ENCODE data around the gene SOX9.
"Not testable (repeated sequence)": the region's sequence is repeated elsewhere in the genome, so short reads cannot be mapped to it uniquely, and the experiment has no call there.

The SOX9 gene

DNA sequence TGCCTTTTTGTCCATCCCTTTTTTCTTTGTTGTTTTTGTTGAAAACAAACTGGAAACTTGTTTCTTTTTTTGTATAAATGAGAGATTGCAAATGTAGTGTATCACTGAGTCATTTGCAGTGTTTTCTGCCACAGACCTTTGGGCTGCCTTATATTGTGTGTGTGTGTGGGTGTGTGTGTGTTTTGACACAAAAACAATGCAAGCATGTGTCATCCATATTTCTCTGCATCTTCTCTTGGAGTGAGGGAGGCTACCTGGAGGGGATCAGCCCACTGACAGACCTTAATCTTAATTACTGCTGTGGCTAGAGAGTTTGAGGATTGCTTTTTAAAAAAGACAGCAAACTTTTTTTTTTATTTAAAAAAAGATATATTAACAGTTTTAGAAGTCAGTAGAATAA is 4.9 kb downstream of the SOX9 start:
- no peak for DNase-seq (ENCODE audit: low spot score)
- FAIRE-seq: no peak

DNA sequence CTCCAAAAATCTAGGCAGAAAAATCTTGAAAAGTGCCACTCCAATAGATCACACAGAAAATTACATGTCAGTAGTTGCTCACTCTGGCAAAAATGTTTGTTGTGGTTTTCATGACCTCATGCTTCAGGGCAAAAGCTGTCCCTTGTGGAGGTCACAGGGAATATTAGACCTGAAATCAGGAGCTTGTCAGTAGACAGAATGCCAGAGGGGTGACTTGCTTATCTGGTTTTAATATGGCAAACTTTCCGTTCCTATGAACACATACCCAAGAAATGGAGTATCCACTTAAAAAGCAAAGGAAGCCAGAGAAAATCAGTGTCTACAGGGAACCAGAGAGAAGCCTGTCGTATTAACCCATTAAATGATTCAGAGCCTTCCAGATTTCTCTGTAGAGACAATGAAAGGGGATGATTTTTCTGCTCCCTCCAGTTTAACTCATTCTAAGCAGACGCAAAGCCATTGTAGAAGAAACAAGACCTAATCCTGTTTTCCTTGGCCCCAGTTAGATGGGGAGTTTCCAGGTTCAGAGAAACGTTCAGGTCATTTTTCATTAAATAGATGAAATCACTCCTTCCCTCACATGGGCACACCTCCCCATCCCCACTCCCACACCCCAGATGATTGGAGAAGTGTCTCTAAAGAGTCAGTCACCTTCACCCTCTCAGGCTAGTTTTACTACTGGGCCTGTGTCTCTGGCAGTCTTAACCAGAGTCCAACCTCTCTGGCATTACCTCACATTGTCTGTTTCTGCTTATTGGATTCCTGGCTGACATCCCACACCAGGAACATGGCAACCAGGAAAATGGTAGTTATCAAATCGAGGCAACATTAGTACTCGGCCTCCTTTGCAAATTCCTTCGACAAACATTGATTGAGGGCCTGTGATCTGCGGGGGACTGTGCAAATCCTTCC is 6.0 kb downstream of the SOX9 start:
- DNase-seq (ENCODE audit: low spot score) (peak; percentile 79), FAIRE-seq (peak; percentile 46)

DNA sequence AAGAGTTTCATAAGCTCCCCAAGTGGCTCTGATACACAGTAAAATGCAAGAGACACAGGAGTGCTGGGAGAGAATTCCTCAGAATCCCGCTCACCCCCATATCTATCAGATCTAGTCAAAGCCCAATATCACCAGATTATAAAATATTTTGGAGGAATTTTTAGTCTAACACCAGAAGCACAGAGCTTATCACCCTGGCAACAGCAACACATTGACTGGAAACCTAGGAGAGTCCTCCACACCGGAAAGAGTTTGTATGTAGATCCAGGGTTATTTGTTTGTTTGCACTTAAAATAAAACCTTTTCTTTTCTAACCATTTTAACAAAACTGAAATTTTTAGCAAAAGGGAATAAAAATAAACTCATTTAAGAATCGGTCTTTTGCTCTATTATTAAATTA is 7.2 kb downstream of the SOX9 start:
- no peak for FAIRE-seq

DNA sequence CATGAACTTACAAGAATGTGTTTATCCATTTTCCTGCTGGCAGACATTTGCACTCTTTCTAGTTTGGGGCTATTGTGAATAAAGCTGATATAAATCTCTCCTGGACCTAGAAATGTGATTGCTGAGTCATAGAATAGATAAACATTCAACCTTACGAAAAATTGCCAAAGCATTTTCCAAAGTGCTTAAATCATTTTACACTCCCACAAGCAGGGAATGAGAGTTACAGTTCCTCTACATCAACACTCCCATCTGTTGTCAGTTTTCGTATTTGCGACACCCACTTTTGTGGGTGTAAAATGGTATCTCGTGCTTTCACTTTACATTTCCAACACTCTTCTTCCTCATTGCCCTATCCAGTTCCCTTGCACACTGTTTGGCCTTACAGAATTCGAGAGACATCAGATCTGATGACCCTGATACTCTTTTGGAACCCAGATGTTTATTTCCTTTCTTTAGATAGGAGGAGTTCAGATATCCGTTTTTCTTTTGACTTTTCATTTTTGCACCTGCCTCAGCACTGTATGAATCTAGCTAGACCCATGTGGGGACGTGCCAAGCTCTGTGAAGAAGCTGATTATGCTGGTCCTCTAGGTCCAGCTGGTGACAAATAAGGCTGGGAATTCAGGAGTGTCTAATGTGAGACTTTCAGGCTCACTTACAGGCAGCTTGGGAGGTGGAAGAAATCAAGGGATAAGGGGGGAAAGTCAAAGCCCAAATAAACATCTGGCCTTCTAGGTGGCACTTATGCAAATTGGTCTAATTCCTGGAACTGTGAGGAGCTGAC is 14.0 kb downstream of the SOX9 start:
- DNase-seq (ENCODE audit: low spot score): no peak
- peak; percentile 32 for FAIRE-seq

More for the DNA sequence above, 7.2 kb downstream of the SOX9 start:
- DNase-seq (ENCODE audit: low spot score): no peak

DNA sequence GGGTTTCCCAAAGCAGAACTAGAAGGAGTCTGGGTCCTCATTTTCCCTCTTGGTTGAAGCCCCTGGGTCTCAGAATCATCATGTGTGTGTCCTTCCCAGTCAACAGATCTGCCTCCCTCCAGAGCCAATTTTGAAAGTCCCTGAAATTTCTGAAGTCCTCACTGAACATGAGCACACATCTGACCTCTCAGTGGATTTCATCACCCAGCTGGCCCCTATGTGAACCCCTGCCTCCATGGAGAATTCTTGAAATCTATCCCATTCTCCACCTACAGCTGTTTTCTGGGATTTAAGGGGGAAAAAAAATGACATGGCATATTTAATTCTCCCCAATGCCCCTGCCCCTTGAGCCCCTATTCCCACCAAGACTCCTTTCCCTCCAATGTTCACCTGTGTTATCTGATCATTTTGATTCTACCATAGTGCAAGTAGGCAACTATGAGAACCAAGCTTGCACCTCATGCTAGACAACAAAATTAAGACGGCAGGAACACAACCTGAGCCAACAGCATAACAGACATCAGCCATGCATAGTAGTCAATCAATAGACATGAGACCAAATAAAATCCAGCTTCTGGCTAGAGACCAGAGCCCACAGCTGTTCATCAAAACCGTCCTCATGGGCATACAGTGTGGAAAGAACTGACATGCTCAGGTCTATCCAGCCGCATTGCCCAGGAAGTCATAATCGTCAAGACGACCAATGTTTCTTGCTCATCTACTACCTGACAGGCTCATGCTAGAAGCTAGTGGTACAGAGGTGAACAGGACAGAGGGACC is 14.9 kb downstream of the SOX9 start:
- no peak for DNase-seq (ENCODE audit: low spot score)
- FAIRE-seq: peak; percentile 56

DNA sequence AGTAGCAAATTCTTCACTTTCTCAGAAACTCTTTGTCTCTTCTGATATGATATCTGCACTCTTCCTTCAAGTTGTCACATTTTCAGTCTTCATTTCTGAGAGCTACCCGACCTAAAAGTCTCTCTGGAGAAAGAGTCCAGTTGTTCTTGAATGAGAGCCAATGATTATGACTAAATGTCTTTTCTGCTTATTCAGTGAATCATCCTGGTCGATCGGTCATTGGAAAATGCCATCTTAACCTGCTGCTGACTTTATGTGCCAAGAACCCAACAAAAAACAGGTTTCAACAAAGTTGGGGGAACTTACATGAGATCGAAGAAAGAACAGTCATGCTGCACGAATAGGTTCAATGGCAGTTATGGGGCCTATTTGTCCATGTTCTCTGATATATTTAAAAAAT is 15.9 kb downstream of the SOX9 start:
- DNase-seq (ENCODE audit: low spot score): peak; percentile 69
- FAIRE-seq: peak; percentile 52

DNA sequence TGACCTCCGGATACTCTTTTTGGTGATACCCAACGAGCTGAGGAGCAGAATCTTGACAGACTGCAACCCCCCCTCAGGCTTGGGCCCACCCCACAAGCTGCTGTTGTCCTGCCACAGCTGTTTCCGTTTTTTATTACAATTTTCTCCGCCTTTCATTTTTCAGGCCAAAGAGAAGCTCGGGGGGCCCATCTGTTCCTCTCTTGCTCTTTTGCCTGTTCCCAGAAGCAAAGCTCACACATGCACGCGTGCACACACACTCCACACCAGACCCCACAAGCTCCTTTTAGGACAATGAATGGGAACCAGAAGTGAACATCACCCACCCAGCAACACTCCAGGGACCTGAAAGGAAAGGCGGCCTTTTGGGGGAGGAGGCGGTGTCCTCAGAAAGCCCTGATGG is 16.3 kb downstream of the SOX9 start:
- FAIRE-seq: no peak
- DNase-seq (ENCODE audit: low spot score): no peak

DNA sequence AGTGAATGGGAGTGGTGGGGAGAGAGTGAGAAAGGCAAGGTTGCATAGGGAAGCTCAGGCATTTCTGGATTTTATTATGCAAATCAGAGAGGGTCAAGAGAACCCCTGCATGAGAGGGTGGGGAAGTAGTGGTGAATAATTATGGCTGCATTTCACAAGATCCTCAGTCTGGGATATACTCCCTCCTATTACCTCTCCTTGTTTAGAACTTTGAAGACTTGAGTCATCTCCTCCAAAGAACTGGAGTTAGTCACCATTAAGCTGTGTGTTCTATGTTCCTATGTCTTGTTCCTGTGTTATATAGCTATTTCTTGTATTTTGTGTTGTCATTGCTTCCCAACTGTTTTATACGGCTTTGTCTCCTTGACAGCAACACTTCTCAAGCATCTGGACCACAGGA is 18.4 kb downstream of the SOX9 start:
- no peak for FAIRE-seq
- no peak for DNase-seq (ENCODE audit: low spot score)

DNA sequence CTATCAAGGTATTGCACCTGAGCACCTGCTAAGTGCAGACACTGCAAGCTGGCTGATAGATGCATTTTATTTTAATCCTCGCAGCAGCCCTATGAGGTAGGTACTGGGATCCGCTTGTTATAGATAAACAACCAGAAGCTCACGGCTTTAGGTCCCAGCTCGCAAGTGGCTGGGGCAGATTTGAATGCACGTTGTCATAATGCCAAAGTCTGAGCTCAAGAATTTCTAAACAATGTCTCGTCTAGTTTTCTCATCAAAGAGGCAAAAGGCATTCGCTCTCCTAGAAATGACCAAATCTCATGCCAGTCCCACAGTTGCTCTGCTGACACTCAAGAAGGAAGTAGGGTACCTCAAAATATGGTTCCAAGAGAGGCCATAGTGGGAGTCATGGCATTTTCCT is 20.5 kb downstream of the SOX9 start:
- FAIRE-seq (no peak), DNase-seq (ENCODE audit: low spot score) (no peak)

DNA sequence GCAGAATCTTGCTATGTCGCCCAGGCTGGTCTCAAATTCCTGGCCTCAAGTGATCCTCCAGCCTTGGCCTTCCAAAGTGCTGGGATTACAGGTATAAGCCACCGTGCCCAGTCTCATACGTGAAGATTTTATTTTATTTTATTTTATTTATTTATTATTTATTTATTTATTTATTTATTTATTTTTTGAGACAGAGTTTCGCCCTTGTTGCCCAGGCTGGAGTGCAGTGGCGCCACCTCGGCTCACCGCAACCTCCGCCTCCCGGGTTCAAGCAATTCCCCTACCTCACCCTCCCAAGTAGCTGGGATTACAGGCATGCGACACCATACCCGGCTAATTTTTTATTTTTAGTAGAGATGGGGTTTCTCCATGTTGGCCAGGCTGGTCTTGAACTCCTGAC is 21.3 kb downstream of the SOX9 start:
- peak; percentile 17 for FAIRE-seq
- not testable (repeated sequence) for DNase-seq (ENCODE audit: low spot score)

DNA sequence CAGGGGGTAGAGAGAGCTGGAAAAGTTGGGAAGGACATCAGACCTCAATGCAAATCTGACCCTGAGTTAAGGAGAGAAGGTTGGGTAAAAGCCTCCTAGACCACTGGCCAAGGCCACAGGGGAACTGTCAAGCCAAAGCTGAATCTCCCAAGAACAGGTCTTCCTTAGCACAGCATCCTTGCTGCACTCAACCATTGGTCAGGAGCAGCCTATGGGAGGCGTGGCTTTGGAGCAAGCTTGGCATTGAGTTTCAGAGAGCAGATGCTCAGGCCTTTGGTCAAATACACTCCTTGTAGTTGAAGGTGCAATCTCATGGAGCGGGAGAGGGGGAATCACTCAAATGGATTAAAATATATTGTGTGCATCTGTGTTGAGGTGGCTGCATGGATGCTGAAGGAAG is 21.8 kb downstream of the SOX9 start:
- DNase-seq (ENCODE audit: low spot score) (no peak), FAIRE-seq (no peak)

DNA sequence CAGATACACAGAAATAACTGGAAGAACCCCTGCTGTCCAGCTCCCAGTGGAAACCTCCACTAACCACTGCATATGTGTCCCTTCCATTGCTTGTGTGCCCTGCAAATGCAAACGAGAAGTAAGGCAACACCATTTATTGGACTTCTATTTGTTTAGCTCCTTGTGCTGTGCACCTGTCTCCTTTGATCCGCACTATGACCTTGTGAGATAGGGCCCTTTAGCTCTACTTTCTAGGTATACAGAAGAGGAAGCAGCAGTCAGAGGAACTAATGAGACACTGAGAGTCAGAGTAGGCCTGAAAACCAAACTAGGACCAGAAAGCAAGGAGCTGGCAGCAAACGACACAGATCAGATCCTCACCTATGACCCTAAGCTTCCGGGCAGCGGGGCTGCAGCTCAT is 22.4 kb downstream of the SOX9 start:
- DNase-seq (ENCODE audit: low spot score): no peak
- no peak for FAIRE-seq

DNA sequence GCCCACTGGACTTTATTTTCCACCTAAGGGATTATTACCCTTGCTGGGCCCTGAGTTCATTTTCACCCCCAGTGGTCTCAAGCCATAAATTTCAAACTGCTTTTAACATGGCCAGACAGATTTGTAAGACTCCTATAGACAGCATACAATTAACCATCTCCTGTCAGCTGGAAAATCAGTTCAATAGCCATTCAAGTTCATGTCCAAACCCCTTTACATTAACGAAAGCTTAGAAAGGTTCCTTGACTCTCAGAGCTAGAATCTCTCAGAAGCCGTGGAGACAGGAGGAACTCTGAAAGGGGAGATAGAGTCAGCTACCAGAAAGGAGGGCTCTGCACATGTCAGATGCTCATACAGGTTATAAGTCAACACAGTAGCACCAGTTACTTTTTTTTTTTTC is 23.3 kb downstream of the SOX9 start:
- no peak for DNase-seq (ENCODE audit: low spot score)
- FAIRE-seq: no peak

DNA sequence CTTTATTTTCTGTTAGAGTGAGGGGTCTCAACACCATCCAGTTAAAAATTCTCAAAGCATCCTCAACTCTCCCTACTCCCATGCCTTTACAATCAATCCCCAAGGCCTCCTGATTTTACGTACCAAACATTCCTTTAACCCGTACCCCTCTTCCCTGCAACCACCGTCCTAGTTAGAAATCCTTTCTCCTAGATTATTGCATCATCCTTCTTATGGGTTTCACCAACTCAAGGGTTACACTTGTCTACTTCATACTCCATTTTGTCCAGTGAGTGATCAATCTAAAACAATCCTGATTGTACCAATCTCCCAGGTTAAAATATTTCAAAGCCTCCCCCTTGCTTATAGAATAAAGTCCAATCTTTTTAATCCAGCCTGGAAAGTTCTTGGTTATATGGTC is 24.7 kb downstream of the SOX9 start:
- FAIRE-seq (peak; percentile 79), DNase-seq (ENCODE audit: low spot score) (no peak)

DNA sequence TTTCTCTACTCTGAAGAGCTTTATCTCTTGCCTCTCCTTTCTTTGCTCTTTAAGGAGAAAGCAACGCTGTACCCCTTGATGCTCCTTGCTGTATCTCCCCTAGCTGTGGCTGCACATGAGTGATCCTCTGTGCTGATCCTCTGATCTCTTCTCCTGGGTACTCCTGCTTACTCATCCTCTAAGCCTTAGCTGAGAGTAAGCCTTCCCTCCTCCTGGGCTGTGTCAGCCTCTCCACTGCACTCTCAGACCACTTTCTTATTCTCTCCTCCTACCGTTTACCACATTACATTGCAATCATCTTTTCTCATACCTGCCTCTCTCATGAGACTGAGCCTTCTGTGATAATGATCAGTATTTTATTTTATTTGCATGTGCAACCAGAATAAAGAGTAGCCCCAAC is 25.1 kb downstream of the SOX9 start:
- no peak for DNase-seq (ENCODE audit: low spot score)
- no peak for FAIRE-seq

DNA sequence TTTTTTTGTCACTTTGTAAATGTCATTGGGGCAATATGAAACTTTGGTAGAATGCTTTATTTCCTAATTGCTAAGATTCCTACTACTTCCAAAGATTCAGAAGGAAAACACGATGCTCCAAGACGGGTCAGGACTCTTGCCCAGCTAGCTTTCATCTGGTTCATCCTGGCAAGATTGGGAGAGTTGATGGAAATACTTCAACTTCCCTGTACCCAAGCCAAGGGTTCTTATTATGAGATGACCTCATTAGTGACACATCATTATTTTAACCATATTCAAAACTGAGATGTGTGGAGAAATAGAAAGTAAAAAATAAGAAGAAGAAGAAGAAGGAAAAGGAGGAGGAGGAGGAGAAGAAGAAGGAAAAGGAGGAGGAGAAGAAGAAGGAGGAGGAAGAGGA is 25.6 kb downstream of the SOX9 start:
- no peak for DNase-seq (ENCODE audit: low spot score)
- no peak for FAIRE-seq

DNA sequence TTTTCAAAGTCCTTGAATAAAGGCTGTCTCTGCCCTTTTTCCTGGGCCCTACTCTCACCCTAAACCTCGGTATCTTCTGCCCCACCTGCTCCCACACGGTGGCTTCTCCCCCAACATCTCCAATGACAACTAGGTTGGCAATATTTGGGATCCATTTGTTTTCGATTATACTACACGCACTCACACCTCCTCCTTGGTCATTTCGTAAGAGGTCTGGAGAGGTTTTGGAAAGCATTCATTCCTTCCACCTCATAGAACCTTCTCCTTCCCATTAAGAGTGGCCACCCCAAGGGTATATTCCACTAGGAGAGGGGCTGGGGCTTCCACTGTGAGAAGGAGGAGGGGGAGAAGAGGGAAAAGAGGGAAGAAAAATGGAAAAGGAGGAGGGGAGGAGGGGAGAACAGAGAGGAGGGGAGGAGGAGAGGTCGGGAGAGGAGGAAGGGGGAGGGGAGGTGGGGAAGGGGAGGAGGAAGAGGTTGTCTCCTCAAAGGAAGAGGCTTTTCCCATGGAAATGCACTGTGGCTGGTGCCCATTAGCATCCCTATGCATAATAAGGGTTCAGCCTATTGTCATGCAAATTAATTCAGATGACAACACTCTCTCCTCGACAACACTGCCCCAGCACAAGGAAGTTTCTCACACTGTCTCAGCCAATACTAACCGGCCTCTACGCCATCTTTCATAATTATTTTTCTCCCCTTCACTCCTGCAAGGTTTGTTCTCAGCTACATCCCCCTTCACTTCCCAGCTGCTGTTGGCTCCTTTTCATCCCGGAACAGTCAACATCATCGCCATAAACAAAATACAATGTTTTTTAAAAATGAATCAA is 30.0 kb downstream of the SOX9 start:
- peak; percentile 67 for FAIRE-seq
- no peak for DNase-seq (ENCODE audit: low spot score)

DNA sequence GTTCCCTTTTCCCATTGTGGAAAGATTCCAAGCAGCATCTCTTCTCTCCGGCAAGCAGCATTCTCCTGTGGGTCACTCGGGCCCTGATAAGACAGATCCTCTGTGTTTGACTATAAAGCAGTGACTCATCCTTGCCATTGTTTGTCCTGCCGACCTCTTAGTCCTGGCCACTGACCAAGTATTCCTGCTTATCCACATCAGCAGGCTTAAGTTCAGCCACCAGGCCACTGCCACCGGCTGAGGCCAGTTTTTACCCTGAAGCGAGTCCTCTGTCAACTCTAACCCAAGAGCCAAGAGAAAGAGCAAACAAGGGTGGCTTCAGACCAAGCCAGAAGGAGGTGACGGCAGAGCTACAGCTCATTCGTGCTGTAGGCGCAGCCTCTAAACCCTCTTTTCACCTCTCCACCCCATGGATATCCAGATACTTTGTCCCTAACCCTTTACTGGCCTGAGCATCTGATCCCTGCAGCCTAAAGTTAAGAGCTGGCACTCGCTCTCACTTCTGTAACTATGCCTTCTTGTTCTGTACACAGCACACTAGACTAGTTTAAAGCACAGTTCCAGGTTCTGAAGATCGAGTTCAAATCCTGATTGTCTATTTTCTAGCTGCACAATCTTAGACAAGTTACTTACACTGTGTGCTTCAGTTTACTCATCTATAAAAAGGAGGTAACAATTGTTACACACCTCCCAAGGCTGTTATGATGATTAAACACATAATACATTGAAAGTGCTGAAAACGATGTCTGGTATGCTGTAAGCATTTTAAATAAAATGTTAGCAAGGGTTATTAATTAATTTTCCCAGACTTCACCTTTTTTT is 31.0 kb downstream of the SOX9 start:
- FAIRE-seq: peak; percentile 63
- DNase-seq (ENCODE audit: low spot score): peak; percentile 93

DNA sequence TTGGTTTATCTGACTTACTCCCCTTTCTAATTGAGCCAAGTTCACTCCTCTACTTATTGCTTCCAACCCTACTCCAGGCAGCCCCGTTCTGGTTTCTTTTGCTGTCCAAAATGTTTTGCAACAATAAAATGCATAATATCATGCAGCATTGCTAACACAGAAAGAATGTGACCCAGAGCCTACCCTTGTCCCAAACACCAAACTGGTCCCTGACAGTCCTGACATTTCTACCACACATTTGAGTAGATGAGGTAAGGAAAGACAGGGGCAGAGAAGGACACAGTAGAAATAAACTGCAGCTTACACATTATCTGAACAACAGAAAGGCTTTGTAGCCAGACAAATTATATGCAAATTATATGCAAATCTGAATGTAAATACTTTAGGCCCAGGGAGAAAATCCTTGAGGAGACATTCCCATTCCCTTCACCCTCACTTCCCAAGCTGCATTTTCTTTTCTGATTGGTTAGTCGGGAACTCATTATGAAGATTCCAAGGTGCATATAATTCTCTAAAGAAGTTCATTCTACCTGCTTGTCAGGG is 31.6 kb downstream of the SOX9 start:
- FAIRE-seq: no peak
- DNase-seq (ENCODE audit: low spot score): no peak
